HG03097 (cell line): ENCODE data around the gene PLCD1.
"Not testable (repeated sequence)": the region's sequence is repeated elsewhere in the genome, so short reads cannot be mapped to it uniquely, and the experiment has no call there.

Experiments
- ATAC-seq: cut with Tn5 transposase; IDR thresholded peaks from one replicate; pipeline ENCODE4 v1.9.1; 2021; ENCODE audit not compliant: unreplicated experiment, low FRiP score

The PLCD1 gene

GRCh38 chr3:38038447-38038911 is 9.0 kb upstream of the PLCD1 start:
- no peak for ATAC-seq

- ATAC-seq: no peak
These were observed 7.5 kb upstream of the PLCD1 start for GRCh38 chr3:38036906-38037305.

GRCh38 chr3:38036286-38036685 is 6.8 kb upstream of the PLCD1 start:
- no peak for ATAC-seq

DNA sequence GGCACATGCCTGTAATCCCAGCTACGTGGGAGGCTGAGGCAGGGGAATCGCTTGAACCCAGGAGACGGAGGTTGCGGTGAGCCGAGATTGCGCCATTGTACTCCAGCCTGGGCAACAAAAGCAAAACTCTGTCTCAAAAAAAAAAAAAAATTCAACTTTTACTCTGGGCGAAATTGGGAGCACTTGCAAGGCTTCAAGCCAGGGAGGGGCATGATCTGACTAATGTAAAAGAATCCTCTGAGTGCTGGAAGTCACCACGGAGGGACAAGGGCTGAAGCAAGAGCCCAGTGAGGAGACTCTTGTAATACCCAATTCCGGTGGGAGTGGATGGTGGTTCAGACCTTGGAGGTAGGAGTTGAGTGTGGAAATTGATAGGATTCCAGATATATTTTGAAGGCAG is 4.9 kb upstream of the PLCD1 start:
- not testable (repeated sequence) for ATAC-seq

GRCh38 chr3:38033586-38033985 is 4.1 kb upstream of the PLCD1 start:
- ATAC-seq: not testable (repeated sequence)

- no peak for ATAC-seq
These were observed 3.0 kb upstream of the PLCD1 start for GRCh38 chr3:38032328-38032865.

- ATAC-seq: no peak
These were observed 1.9 kb upstream of the PLCD1 start for GRCh38 chr3:38031022-38031994.

GRCh38 chr3:38030126-38031021 is 932 bp upstream of the PLCD1 start:
- no peak for ATAC-seq

- ATAC-seq: no peak
These were observed 651 bp downstream of the PLCD1 start for GRCh38 chr3:38028621-38029361.

GRCh38 chr3:38027466-38028465 is 1.7 kb downstream of the PLCD1 start:
- ATAC-seq: no peak

- ATAC-seq: no peak
These were observed 2.6 kb downstream of the PLCD1 start for GRCh38 chr3:38026856-38027255.

DNA sequence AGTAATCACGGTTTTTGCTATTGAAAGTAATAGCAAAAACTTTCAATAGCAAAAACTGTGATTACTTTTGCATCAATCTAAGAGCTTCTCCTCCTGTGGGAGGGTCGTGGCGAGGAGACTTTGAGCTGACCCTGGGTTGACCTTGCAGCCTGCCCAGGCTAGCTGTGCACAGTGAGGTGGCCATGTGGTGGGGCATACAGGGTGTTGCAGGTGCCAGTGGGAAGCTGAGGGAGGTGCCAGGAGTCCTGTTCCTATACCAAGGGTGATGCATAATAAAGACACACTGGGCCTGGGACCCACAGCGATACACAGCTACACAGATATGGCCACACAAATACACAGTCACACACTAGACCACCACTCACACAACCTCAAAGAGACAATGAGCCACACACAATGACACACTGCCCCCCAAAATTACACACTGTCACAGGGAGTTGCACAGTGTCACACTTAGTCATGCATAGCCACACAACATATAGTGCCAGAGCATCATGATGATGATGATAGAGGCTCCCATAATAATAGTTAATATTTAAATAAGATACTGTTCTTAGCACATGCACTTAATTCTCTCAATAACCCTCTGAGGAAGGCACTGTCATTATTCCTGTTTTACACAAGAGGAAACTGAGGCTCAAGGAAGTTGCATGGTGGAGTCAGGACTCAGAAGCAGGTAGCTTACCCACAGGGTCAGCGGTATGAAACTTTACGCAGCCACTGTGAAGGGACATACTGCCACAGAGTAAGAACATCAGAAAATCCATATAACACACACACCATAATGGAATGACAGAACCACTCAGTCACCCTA is 6.3 kb downstream of the PLCD1 start:
- ATAC-seq: no peak

- no peak for ATAC-seq
These were observed 7.1 kb downstream of the PLCD1 start for GRCh38 chr3:38022301-38022700.

DNA sequence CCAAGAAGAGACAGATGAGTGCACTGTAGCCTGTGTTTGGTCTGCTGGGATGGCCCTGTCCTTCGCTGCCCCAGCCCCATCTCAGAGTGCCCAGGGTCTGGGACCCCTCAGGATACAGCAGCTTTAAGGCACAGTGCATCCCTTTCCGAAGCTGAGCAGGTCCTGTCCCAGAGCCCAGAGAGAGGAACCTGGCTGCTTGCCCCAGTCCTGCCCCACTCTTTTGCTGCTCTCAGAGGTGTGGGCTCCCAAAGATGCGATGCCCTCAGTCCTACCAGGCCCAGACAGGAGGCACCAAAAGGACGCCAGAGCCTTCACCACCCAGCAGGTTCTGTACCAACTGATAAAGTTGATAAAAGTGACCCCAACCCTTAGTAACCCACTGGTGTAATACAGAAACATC is 8.2 kb downstream of the PLCD1 start:
- ATAC-seq: no peak

DNA sequence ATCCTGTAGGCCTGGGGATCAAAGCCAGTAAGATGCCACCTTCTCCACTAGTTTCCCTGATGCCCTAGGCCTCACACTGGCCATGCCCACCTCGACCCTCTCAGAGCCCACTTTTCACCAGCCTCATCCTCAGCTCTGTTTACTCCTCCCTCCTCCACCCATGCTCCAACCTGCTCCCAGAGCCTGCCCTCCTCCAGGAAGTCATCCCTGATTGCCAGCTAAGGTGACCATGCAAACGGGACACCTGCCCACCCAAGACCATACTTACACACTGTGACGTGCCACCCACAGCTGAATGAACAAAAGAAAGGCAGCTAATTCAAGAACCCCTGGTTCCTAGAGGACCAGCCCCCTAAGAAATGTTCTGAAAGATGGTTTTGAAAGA is 9.1 kb downstream of the PLCD1 start:
- ATAC-seq: no peak

- no peak for ATAC-seq
These were observed 9.6 kb downstream of the PLCD1 start for GRCh38 chr3:38019658-38020341.
